GM19468 (cell line): ENCODE results near the gene MLLT3.

Experiments
- ATAC-seq: cut with Tn5 transposase; IDR thresholded peaks from one replicate; pipeline ENCODE4 v1.9.1; 2021; ENCODE audit warnings: mild to moderate bottlenecking, moderate library complexity, moderate number of reproducible peaks; ENCODE audit not compliant: unreplicated experiment; ENCODE audit errors: extremely low read depth

Gene MLLT3

DNA sequence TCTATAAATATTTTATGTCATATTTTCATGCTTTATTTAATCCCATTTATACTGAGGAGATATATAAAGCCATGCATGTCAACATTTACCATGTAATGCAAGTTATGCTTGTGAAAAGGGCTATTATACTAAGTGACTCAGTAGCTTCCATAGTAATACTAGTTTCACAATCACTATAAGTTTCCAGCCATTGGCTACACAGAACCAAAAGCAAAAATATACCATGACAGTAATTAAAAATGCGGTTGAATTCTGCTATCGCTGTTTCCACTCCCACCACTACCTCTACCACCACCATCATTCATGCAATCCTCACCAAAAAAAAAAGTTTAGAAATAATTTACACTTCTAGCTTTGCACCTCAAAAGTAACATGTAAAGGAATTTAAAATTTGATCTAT lies 60.2 kb downstream of the MLLT3 start:
- ATAC-seq = no peak

DNA sequence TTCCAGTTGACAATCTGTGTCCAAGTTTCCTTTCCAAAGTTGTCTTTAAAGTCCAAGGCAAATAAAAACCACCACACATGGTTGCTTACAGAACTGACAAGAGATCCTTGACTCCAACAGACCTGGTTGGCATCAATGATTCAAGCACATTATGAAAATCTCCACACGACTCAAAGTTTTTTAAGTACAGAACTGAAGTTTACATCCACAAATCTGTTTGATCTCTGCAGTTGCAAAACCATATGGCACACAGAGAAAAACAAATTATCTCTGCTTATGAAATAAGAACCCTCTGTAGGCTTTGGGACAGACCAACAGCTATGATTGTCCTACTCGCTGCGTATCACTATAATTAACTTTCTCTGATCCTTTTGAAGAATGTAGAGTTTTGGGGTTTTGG lies 60.8 kb downstream of the MLLT3 start:
- ATAC-seq = no peak

GRCh38 chr9:20559231-20559890 lies 62.9 kb downstream of the MLLT3 start:
- no peak for ATAC-seq

DNA sequence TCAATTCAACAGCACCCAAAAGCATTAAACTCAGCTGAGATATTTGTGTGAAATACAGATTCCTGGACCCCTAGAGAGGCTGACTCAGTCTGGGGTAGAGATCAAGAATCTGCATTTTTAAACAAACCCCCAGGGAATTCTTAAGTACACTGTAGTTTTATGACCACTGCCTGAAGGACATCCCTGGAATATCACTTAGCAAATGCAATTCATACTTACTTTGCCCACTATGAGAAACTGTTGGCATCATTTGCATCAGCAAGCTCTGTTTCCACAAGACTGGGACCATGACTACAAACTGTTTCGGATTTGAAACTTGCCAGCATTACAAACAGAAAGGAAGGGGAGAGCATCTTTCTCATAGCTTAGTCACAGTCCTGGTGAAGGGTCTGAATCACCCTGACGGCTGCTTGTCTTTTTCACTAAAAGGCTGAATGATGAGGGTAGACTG lies 63.7 kb downstream of the MLLT3 start:
- no peak for ATAC-seq

DNA sequence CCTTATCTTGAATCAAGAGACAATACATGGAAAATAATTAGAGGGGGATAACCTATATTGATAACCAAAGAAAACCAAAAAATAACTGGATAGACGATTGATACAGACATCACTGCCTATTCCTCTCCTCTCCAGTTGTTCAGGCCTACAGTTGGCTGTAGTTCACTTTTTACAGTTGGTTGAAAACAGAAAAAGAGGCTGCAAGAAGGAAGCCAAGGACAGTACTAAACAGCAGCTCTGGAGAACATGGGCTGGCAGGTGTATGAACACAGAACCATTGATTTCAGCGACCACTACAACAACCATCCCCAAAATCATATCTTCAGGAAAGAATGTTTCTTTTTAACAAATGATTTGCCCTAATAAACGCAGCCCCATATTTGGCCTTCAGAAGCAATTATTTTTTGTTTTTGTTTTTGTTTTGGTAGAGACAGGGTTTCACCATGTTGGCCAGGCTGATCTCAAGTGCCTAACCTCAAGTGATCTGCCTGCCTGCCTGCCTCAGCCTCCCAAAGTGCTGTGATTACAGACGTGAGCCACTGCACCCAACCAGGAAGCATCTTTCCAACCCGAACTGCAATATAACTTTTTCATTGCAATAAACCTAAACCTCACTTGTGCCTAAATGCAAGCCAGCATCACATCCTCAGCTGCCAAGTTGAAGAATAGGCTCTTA lies 64.3 kb downstream of the MLLT3 start:
- no peak for ATAC-seq

DNA sequence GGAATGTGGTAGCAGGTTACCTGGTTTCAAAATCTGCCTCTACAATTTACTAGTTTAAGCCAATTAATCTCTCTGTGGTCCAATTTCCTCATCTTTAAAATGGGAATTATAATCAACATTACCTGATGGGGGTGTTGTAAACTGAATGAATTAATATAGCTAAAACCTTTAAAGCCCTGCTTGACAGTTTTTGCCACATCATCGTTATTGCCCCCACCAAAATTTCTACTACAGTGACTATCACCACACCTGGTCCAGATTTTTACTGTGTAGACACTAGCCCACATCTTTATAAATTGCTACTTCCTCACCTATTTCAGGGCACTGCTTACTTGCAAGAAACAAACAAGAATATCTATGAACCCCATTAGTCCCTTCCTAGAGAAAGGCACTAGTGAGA lies 65.0 kb downstream of the MLLT3 start:
- ATAC-seq = no peak

GRCh38 chr9:20553558-20554149 lies 68.6 kb downstream of the MLLT3 start:
- ATAC-seq = no peak

- ATAC-seq = no peak
Measured at GRCh38 chr9:20552874-20553557, 69.3 kb downstream of the MLLT3 start.

- peak; percentile 80 for ATAC-seq
Measured at GRCh38 chr9:20551835-20552234, 70.5 kb downstream of the MLLT3 start.

DNA sequence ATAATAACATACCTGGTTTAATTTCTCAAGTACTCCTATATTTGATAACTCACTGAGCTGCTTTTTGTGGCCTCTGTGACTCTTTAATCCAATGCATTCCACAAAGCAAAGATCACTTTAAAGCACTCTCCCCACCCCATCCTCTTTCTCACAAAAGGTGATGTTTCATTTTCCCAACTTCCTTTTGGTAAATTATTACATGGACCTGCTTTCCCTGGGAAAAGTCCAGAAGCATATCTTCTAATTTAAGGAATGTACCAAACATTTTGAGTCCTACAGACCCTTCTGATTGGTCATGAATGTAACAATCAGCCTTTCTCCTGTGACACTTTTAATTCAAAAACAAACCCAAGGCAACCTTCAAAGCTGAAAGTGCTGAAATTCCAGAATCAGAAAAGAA lies 71.1 kb downstream of the MLLT3 start:
- no peak for ATAC-seq

DNA sequence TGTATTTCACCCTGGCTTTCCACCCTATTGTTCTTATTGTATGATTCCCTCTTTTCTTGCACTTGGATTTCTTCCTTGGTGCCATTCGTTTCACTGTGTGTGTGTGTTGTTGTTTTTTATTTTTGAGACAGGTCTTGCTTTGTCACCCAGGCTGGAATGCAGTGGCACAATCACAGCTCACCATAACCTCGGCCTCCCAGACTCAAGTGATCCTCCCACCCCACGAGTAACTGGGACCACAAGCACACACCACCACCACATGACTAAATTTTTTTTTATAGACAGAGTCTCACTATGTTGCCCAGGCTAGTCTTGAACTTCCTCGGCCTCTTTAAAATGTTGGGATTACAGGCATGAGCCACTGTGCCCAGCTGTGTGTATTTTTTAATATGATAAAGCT lies 72.0 kb downstream of the MLLT3 start:
- ATAC-seq = no peak

GRCh38 chr9:20549053-20549452 lies 73.2 kb downstream of the MLLT3 start:
- ATAC-seq = no peak

DNA sequence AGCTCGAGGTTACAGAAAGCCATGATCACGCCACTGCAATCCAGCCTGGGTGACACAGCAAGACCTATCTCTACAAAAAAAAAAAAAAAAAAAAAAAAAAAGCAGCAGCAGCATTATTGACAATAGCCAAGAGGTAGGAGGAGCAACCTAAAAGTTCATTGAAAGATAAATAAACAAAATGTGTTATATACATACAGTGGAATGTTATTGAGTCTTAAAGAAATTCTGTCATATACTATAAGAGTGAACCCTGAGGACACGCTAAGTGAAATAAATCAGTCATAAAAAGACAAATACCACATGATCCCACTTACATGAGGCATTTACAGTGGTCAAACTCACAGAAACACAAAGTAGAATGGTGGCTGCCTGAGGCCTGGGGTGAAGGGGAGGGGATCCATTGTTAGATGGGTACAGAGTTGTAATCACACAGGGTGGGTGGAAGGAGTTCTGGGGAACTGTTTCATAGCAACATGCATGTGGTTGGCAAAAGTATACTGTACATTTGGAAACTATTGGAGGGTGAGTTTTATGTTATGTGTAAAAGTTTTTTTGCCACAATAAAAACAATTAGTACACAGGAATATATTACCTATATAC lies 77.2 kb downstream of the MLLT3 start:
- no peak for ATAC-seq

DNA sequence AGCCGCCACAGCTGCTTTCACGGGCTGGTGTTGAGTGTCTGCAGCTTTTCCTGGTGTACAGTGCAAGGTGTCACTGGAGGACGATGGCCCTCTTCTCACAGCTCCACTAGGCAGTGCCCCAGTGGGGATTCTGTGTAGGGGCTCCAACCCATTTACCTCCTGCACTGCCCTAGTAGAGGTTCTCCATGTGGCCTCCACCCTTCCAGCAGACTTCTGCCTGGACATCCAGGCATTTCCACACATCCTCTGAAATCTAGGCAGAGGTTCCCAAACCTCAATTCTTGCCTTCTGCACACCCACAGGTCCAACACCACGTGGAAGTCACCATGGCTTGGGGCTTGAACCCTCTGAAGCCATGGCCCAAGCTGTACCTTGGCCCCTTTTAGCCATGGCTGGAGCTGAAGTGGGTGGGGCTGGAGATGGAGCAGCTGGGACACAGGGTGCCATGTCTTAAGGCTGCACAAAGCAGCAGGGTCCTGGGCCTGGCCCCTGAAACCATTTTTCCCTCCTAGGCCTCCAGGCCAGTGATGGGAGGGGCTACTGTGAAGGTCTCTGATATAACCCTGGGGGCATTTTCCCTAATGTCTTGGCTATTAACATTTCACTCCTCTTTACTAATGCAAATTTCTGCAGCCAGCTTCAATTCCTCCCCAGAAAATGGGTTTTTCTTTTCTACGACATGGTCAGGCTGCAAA lies 82.0 kb downstream of the MLLT3 start:
- ATAC-seq = no peak

- ATAC-seq = no peak
Measured at GRCh38 chr9:20538956-20539355, 83.3 kb downstream of the MLLT3 start.

DNA sequence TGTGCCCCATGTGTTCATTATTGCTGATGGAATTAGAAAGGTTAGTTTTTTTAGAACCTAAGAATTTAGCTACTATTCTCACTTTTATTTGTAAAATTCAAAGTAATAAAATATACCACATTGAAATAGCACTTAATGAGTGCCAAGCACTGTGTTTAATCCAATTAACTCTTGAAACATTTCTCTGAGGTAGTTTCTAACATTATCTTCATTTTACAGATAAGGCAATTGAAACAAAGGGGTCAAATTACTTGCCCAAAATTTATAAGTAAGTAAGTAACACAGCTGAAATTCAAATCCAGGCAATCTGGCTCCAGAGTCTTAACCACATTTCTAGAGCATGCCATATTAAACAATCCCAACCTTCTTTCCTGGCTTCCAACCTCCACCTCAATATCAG lies 84.2 kb downstream of the MLLT3 start:
- no peak for ATAC-seq

GRCh38 chr9:20537294-20537693 lies 85.0 kb downstream of the MLLT3 start:
- ATAC-seq = no peak

DNA sequence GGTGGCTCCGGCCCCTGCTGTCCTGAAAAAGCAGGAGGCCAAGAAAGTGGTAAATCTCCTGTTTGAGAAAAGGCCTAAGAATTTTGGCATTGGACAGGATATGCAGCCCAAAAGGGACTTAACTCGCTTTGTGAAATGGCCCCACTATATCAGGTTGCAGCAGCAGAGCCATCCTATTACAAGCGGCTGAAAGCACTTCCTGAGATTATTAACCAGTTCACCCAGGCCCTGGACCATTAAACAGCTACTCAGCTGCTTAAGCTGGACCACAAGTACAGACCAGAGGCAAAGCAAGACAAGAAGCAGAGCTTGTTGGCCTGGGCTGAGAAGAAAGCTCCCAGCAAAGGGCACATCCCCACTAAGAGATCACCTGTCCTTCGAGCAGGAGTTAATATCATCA lies 89.7 kb downstream of the MLLT3 start:
- ATAC-seq = no peak

DNA sequence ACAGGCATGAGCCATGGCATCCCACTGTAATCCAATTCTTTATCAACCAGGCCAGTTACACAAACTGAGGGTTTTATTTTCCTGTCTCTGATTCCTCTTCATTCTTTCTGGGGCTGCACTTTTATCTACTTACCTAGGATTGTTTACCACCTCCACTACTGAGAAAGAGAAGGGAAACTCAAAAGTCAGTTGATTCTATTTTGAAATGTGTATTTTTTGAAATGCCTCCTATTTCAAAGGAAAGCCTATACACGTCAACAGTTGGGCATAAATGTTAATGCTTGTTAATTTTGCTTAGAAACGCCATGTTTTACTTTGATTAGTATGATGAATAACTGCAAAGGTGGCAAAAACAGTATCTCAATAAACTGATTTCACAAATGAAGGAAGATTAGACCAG lies 92.5 kb downstream of the MLLT3 start:
- ATAC-seq = no peak

- no peak for ATAC-seq
Measured at GRCh38 chr9:20528253-20528652, 94.0 kb downstream of the MLLT3 start.
